OCI-LY7 (cell line): Measurements from ENCODE around the gene TRPC1.

Experiments used
- EZH2phosphoT487 ChIP-seq: fragments of 200-600 bp; sonication (generic); IDR thresholded peaks from 2 replicates; pipeline ENCODE4 v1.6.1; 2018; ENCODE audit warnings: low read depth, borderline replicate concordance, mild to moderate bottlenecking, mixed run types, antibody characterized with exemption, low read length, moderate library complexity, mixed read lengths
- TF ChIP-seq, protein P1 (sequence below): fragments of 200-600 bp; sonication (generic); conservative IDR thresholded peaks from 2 replicates; pipeline ENCODE4 v1.5.1; 2014; ENCODE audit warnings: mild to moderate bottlenecking, antibody characterized with exemption, low read length, moderate library complexity, mixed read lengths

DNA sequence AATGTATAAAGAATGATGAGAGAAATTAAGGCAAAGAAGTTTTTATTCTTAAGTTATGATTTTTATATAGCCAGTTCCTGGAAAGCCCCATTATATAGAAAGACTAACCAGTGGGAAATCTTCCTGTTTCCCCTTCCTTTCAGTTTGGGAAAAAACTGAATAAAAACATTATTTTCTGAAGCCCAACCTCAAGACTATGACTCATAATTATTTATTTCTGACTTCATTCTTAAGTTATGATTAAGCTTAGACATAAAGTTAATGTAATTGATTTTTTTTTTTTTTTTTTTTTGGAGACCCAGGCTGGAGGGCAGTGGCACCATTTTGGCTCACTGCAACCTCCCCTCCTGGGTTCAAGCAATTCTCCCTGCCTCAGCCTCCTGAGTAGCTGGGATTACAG is 55.8 kb downstream of the TRPC1 start:
- TF ChIP-seq, protein P1, sequence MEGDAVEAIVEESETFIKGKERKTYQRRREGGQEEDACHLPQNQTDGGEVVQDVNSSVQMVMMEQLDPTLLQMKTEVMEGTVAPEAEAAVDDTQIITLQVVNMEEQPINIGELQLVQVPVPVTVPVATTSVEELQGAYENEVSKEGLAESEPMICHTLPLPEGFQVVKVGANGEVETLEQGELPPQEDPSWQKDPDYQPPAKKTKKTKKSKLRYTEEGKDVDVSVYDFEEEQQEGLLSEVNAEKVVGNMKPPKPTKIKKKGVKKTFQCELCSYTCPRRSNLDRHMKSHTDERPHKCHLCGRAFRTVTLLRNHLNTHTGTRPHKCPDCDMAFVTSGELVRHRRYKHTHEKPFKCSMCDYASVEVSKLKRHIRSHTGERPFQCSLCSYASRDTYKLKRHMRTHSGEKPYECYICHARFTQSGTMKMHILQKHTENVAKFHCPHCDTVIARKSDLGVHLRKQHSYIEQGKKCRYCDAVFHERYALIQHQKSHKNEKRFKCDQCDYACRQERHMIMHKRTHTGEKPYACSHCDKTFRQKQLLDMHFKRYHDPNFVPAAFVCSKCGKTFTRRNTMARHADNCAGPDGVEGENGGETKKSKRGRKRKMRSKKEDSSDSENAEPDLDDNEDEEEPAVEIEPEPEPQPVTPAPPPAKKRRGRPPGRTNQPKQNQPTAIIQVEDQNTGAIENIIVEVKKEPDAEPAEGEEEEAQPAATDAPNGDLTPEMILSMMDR: no peak
- TF ChIP-seq EZH2phosphoT487: no peak
